Uterus (tissue), 2 donors: Measurements from ENCODE around the gene ARV1.

Source experiments
- POLR2A ChIP-seq, 2 donors: fragments of 450-650 bp; IDR thresholded peaks; one replicate each; pipeline ENCODE4 v1.6.1; 2016; ENCODE audit warnings: antibody characterized with exemption in 2 of 2, mild to moderate bottlenecking in 1 of 2, moderate library complexity in 1 of 2
- TF ChIP-seq, protein P1 (sequence below), 4 experiments: fragments of 200-600 bp in 2 of 4; fragments of 450-650 bp in 2 of 4; sonication (generic) in 2 of 4; IDR thresholded peaks; one replicate each; pipeline ENCODE4 v1.5.1; 2016 to 2019; ENCODE audit warnings: antibody characterized with exemption in 4 of 4, mild to moderate bottlenecking in 2 of 4, moderate library complexity in 1 of 4

DNA sequence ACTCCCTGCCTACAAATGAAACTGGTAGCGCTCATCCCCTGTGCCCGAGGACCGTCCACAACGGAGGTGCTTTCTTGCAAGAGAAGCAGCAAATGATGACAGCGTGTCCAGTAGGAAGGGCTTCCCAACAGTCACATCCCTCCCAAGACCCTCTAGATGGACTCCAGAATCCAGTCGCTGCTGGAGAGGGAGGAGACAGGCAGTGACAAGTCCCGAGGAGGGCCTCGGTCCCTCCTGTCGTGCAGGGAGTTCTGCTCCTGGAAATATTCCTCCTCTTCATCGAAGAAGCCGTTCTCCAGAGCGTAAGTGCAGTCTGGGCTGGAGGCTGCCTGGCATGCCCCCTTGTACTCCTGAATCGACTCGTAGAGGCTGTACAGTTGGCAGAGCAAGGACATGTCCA lies 40.8 kb downstream of the ARV1 start:
- TF ChIP-seq, protein P1, sequence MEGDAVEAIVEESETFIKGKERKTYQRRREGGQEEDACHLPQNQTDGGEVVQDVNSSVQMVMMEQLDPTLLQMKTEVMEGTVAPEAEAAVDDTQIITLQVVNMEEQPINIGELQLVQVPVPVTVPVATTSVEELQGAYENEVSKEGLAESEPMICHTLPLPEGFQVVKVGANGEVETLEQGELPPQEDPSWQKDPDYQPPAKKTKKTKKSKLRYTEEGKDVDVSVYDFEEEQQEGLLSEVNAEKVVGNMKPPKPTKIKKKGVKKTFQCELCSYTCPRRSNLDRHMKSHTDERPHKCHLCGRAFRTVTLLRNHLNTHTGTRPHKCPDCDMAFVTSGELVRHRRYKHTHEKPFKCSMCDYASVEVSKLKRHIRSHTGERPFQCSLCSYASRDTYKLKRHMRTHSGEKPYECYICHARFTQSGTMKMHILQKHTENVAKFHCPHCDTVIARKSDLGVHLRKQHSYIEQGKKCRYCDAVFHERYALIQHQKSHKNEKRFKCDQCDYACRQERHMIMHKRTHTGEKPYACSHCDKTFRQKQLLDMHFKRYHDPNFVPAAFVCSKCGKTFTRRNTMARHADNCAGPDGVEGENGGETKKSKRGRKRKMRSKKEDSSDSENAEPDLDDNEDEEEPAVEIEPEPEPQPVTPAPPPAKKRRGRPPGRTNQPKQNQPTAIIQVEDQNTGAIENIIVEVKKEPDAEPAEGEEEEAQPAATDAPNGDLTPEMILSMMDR (IDR thresholded peaks at IDR 0.05) = no peak
- TF ChIP-seq POLR2A (IDR thresholded peaks at IDR 0.05) = no peak
